HG03439 (cell line): ENCODE data around the gene EXOC6B.

Experiments
- ATAC-seq: cut with Tn5 transposase; IDR thresholded peaks from one replicate; pipeline ENCODE4 v1.9.1; 2021; ENCODE audit warnings: mild to moderate bottlenecking, moderate library complexity; ENCODE audit not compliant: unreplicated experiment

EXOC6B gene

GRCh38 chr2:72793798-72794440, 31.9 kb downstream of the EXOC6B start:
- ATAC-seq: no peak

- ATAC-seq: no peak
These were observed 36.6 kb downstream of the EXOC6B start for GRCh38 chr2:72789241-72789640.

DNA sequence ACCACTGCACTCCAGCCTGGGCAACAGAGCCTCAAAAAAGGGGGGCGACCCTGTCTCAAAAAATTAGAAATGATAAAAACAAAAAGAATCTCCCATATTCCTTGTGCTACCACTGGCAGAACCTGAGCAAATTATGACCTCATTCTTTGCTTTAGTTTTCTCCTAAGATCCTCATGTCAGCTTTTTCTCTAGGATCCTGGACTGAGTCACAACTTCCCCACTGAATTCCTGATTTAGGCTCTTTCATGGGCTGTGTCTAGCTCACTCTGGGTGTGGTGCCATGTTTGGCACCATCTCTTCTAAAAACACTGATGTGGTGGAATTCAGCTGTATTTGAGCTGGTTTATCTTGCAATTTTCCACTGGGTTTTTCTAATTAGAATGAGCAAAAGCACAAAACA, 37.1 kb downstream of the EXOC6B start:
- no peak for ATAC-seq

DNA sequence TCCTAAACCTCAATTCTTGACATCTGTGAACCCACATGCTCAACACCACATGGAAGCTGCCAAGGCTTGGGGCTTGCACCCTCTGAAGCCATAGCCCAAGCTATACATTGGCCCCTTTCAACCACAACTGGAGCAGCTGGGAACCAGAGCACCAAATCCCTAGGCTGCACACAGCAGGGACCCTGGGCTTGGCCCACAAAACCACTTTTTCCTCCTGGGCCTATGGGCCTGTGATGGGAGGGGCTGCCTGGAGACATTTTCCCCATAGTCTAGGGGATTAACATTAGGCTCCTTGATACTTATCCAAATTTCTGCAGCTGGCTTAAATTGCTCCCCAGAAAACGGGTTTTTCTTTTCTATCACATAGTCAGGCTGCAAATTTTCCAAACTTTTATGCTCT, 40.3 kb downstream of the EXOC6B start:
- no peak for ATAC-seq

DNA sequence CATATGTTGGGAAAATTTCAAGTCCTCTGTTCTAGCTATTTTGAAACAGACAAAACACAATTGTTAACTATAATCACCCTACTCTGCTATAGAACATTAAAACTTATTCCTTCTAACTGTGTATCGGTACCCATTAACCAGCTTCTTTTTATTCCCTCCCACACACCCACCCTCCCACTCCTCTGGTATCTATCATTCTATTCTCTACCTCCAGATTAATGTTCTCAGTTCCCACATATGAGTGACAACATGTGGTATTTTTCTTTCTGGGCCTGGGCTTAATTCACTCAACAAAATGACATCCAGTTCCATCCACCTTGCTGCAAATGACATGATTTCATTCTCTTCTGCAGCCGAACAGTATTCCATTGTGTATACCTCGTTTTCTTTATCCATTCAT, 43.3 kb downstream of the EXOC6B start:
- ATAC-seq: no peak

DNA sequence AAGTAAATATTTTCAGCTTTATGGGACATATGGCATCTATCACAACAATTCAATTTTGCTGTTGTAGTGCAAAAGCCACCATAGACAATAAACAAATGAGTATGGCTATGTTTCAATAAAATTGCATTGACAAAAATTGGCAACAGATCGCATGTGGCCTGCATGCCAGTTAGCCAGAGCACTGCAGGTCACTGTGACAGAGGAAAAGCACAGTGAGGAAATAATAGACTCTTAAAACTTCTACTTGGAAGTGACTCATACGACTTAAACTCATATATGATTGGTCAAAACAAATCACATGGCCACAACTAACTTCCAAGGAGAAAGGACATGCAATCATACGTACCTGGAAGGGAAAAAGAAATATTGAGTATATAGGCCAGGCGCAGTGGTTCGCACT, 44.4 kb downstream of the EXOC6B start:
- no peak for ATAC-seq

DNA sequence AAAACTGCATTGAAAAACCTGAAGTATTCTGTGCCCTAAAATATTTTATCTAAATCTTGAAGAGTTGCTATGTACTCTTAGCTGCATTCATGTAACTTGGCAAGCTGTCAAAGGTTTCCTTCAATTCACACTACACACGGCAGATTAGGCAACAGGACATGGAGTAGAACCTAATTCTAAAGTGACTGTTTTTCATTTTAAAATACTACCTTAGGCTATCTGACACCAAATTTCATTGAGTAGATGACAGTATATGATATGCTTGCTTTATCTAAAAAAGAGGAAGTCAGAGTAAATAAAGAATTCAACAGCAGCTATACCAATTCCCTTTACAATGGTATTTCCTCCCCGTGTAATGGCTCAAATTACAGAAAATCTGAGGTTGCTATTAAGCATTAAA, 45.4 kb downstream of the EXOC6B start:
- no peak for ATAC-seq

DNA sequence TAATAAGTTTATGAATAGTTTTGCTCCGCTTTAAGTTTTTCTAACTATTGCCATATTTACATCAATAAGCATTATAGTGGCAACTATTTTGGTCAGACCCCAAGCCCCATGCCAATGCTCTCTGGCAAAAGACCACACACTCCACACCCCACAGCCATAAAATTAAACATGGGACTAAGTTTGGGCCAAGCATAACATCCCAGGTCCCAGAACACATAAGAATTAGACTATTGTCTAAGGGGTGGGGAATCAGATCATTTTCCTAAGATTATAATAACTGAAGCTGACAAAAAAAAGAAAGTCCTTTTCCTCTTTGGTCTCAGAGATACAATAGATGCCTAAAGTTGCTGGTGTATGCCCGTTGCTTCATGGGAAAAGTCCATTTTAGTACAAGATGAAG, 46.3 kb downstream of the EXOC6B start:
- no peak for ATAC-seq

- no peak for ATAC-seq
These were observed 47.4 kb downstream of the EXOC6B start for GRCh38 chr2:72778410-72778809.

GRCh38 chr2:72770879-72771461, 54.9 kb downstream of the EXOC6B start:
- ATAC-seq: no peak

GRCh38 chr2:72765997-72766609, 59.7 kb downstream of the EXOC6B start:
- no peak for ATAC-seq

DNA sequence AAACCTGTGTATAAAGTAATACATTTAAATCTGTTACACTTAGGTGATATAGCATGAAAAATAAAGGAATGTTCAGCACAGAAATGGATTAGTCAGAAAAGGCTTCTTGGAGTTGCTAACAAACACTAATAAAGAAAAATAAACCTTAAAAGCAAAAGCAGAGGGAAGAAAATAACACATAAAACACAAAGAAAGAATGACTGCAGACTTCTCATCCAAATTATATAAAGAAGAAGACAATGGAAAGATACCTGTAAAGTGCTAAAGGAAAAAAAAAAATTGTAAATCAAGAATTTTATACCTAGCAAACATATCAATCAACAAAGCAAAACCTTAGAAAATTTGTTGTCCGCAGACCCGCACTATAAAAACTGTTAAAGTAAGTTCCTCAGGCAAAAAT, 63.6 kb downstream of the EXOC6B start:
- ATAC-seq: no peak

DNA sequence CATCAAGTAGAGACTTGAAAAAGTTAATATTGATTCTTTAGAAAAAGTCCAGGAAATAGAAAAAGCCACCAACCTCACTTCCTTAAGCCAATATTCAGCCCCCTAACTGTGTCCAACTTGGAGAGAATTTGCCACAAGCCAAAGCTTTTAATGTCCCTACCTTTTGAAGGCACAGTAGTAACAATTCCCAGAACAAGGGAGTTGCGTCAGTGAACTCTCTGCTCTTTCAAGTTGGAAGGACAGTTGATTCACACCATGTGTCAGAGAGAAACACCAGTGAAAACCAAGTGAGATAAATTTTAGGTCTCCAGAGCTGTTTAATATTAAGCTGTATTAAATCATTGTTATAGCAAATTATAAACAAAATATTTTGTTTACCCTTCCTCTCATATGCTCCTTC, 66.1 kb downstream of the EXOC6B start:
- ATAC-seq: no peak

DNA sequence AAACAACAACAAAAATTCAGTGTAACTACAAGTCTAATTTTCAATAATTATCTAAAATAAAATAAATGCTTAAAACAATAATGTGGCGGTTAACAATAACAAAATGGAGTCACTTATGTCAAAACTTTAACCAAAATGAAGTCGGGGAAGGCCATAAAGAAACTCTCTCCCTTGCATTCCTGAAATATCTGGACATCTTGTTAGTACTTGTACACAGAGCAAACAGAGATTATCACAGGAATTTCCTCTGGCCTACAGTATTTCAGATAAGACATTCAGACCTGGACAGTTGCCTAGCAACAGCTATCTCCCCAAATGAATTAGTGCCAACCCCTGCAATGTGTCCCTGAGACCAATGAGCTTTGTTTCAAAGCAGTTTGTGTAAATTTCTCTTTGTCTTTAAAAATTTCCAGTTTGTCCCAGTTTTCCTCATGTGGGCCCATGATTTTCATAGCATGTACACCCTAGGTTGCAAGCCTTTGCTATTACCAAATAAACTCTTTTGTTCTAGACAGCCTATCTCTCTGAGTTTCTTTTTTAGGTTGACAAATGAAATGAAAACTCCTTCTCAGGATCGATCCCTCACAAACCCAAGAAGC, 68.6 kb downstream of the EXOC6B start:
- ATAC-seq: no peak

DNA sequence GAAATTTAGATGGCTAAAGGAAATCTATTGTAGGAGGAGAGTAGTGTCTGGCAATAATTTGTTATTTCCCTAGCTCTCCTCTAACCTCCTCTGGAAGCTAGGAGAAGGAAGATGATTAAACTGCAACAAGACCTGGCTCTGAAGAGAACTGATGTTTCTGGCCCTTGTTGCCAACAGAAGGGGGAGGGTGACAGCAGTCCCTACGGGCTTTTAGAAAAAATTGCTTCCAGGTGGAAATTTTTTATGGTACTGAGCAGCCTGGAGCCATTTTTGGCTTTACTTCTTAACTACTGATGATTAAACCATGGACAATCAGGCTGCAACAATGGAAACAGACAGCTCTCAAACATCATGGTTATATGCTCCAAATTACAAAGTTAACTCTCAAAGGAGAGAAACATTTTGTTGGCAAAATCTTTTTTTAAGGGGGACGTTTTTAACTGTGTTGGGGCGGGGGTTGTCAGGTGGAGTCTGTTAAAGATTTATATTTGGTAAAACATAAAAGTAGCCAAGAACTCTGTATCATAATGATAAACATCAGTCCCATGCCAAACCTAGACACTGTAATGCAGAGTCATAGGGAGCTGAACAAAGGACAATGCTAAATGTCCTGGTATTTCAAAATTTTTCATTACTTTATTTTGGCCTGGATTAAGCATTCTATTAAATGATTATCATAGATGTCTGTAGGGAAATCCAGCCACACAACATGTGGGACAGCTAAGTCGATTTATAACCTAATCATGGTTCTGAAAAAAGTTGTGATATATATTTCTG, 70.0 kb downstream of the EXOC6B start:
- ATAC-seq: no peak

DNA sequence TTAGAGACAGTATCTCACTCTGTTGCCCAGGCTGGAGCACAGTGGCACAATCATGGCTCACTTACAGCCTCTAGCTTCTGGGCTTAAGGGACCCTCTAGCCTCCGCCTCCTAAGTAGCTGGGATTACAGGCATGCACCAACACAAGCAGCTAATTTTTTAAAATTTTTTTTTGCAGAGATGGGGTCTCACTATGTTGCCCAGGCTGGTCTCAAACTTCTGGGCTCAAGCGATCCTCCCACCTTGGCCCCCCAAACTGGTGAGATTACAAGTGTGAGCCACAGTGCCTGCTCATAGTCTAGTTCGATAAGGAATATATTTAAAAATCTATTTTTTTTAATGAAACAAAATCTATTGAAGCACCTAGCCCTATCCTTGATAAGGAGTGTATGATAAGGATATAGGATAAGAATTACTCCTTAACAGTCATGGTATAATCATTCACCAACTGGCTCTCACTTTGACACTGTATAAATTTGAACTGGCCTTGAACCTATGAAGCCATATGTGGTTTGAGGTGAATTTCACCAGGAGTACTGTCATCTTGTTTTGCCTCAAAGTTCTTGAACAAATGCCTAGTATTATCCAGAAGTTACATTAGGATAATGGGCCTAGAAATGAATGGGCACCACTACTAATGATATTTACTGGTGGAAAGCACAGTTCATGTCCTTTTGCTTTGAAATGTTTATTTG, 71.1 kb downstream of the EXOC6B start:
- ATAC-seq: no peak

GRCh38 chr2:72750977-72751639, 74.7 kb downstream of the EXOC6B start:
- no peak for ATAC-seq

DNA sequence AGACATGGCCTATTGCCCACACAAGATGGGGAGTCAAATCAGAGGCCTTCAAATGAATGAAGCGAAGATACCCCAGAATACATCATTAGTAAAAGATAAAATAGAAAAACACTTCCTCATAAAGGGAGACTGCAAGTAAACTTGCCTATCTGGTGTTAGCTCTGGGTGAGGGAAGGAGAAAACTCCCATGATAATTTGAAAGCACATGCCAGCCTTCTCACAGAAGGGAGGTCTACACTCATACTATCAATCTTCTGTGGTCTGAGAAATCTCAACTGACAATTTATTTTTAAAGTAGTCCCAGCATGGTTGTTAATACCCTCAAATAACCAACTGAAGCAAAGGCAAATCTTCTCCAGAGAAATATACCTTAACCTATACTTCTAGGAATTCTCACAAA, 75.4 kb downstream of the EXOC6B start:
- no peak for ATAC-seq

GRCh38 chr2:72747344-72747743, 78.5 kb downstream of the EXOC6B start:
- ATAC-seq: no peak

GRCh38 chr2:72745679-72746368, 80.0 kb downstream of the EXOC6B start:
- no peak for ATAC-seq
